ENCODE measurements around the gene VWDE.

Gene VWDE

GRCh38 chr7:12281038-12281437, 122.6 kb downstream of the VWDE start:
- no peak for DNase-seq

All from effector CD8-positive, alpha-beta T cell (primary cell).